PFSK-1 (cell line): ENCODE results near the gene SPP2.

Experiments used
- FOXP2 ChIP-seq: optimal IDR thresholded peaks from 2 replicates; pipeline ENCODE3; 2011; ENCODE audit warnings: borderline replicate concordance, control low read depth, inconsistent platforms; ENCODE audit not compliant: insufficient read depth; ENCODE audit errors: extremely low read length, extremely low read depth
- POLR2AphosphoS5 ChIP-seq: IDR thresholded peaks from 2 replicates; pipeline ENCODE4 v1.6.1; 2012; ENCODE audit warnings: low read depth, mild to moderate bottlenecking, control low read depth, low read length, moderate library complexity
- SIN3A ChIP-seq: IDR thresholded peaks from 2 replicates; pipeline ENCODE4 v1.6.1; 2012; ENCODE audit warnings: mild to moderate bottlenecking, low read length, moderate library complexity, borderline replicate concordance; ENCODE audit not compliant: insufficient read depth
- TAF1 ChIP-seq: IDR thresholded peaks from 2 replicates; pipeline ENCODE4 v1.6.1; 2012; ENCODE audit warnings: low read length, control low read depth, borderline replicate concordance; ENCODE audit not compliant: insufficient read depth
- TF ChIP-seq, protein P1 (sequence below), 2 experiments: IDR thresholded peaks; 2 replicates each; pipeline versions ENCODE4 v1.6.1 to v1.8.0; 2011 to 2012; ENCODE audit warnings: low read depth in 2 of 2, low read length in 2 of 2, control low read depth in 1 of 2, inconsistent platforms in 1 of 2, mild to moderate bottlenecking in 1 of 2, moderate library complexity in 1 of 2; ENCODE audit not compliant: insufficient read depth in 1 of 2

Gene SPP2

DNA sequence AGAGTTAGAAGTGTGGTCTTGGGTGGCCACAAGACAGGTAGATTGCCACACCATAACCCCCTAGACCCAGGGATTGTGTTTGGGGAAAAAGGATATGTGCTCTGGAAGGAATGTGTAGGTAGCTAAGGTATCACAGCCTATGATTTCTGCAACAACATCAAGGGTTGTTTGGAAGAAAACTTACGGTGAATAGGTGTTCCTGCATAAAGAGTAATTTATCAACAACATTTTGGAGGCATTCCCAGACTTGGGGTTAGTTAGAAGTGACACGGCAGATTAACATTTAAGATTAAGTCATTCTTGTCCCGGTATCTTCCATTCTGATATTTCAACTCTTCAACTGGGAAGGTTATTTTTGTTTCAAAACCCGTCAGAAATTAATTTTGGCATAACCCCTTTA is 65.5 kb downstream of the SPP2 start:
- TF ChIP-seq TAF1 (no peak), POLR2AphosphoS5 (no peak), FOXP2 (no peak), SIN3A (no peak)
- TF ChIP-seq, protein P1, sequence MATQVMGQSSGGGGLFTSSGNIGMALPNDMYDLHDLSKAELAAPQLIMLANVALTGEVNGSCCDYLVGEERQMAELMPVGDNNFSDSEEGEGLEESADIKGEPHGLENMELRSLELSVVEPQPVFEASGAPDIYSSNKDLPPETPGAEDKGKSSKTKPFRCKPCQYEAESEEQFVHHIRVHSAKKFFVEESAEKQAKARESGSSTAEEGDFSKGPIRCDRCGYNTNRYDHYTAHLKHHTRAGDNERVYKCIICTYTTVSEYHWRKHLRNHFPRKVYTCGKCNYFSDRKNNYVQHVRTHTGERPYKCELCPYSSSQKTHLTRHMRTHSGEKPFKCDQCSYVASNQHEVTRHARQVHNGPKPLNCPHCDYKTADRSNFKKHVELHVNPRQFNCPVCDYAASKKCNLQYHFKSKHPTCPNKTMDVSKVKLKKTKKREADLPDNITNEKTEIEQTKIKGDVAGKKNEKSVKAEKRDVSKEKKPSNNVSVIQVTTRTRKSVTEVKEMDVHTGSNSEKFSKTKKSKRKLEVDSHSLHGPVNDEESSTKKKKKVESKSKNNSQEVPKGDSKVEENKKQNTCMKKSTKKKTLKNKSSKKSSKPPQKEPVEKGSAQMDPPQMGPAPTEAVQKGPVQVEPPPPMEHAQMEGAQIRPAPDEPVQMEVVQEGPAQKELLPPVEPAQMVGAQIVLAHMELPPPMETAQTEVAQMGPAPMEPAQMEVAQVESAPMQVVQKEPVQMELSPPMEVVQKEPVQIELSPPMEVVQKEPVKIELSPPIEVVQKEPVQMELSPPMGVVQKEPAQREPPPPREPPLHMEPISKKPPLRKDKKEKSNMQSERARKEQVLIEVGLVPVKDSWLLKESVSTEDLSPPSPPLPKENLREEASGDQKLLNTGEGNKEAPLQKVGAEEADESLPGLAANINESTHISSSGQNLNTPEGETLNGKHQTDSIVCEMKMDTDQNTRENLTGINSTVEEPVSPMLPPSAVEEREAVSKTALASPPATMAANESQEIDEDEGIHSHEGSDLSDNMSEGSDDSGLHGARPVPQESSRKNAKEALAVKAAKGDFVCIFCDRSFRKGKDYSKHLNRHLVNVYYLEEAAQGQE (IDR thresholded peaks at IDR 0.05; ENCODE audit: insufficient read depth in 1 of 2, low read depth in 2 of 2, low read length in 2 of 2) = no peak

DNA sequence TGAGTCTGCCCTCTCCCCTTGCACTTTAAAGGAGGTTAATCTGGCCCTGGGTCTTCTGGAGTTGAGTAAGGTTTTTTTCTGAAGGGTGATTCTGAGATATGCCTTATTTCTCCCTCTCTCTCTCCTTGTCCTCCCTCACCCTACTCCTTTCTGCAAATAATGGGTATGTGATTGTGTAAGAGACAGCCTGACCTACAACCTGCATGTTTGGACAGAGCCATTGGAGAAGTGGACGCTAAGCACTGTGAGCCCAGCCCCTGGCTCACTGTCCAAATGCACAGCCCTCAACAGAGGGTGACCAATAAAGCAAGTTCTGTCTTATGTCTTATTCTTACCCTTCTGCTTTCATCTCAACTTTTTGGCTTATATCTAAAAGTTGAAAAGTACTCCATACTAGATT is 71.5 kb downstream of the SPP2 start:
- TF ChIP-seq, protein P1 (IDR thresholded peaks at IDR 0.05; ENCODE audit: insufficient read depth in 1 of 2, low read depth in 2 of 2, low read length in 2 of 2) = no peak
- TF ChIP-seq FOXP2 (no peak), TAF1 (no peak), POLR2AphosphoS5 (no peak), SIN3A (no peak)

DNA sequence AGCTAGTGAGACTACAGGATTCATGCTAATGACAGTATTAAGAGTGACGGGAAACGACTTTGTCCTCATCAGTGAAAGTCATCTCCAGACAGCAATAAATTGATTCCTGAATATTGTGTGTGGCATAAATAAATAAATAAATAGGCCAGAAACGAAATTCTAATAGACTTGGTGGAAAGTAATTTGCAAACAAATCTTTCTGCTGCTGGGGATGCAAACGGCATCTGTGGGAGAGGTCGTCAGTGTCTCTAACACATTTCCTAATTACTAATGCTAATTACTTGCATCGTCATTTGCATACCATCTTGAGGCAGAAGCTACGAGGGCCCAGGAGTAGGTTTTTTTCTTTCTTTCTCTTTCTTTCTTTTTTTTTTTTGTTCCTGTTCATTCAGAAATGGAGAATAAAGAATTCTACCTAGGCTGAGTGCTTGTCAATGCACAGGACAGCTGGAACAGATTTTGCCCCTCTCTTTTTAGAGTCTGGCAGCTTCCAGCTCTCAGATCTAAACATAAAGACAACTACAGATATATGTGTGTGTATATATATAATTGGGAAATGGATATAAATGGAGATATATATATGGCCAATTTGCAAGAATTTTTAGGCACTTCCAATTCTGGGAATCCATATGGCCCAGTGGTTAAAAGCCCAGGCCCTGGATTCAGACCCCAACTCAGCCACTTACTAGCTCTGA is 75.1 kb downstream of the SPP2 start:
- no peak for TF ChIP-seq TAF1
- TF ChIP-seq POLR2AphosphoS5 = no peak
- TF ChIP-seq FOXP2 = no peak
- TF ChIP-seq, protein P1 (IDR thresholded peaks at IDR 0.05; ENCODE audit: insufficient read depth in 1 of 2, low read depth in 2 of 2, low read length in 2 of 2) = no peak
- TF ChIP-seq SIN3A = no peak

DNA sequence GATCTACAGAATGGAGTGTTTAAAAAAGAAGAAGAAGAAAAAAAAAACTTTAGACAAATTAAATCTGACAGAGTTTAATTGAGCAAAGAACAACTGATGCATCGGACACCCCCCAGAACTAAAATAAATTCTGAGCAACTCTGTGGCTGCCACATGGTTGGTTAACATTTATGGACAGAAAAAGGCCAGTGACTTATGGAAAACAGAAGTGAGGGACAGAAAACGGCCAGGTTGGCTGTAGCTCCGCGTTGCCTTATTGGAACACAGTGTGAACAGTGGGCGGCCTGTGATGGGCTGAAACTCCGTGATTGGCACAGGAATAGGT is 75.6 kb downstream of the SPP2 start:
- TF ChIP-seq POLR2AphosphoS5 (no peak), FOXP2 (no peak), SIN3A (no peak), TAF1 (no peak)
- TF ChIP-seq, protein P1 (IDR thresholded peaks at IDR 0.05; ENCODE audit: insufficient read depth in 1 of 2, low read depth in 2 of 2, low read length in 2 of 2) = no peak
